HG02588 (cell line): ENCODE data around the gene TAMM41.
"Not testable (repeated sequence)": the region's sequence is repeated elsewhere in the genome, so short reads cannot be mapped to it uniquely, and the experiment has no call there.

Source experiments
- ATAC-seq: cut with Tn5 transposase; IDR thresholded peaks from one replicate; pipeline ENCODE4 v1.9.1; 2021; ENCODE audit warnings: mild to moderate bottlenecking, moderate library complexity; ENCODE audit not compliant: unreplicated experiment

The TAMM41 gene, protein sequence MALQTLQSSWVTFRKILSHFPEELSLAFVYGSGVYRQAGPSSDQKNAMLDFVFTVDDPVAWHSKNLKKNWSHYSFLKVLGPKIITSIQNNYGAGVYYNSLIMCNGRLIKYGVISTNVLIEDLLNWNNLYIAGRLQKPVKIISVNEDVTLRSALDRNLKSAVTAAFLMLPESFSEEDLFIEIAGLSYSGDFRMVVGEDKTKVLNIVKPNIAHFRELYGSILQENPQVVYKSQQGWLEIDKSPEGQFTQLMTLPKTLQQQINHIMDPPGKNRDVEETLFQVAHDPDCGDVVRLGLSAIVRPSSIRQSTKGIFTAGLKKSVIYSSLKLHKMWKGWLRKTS

DNA sequence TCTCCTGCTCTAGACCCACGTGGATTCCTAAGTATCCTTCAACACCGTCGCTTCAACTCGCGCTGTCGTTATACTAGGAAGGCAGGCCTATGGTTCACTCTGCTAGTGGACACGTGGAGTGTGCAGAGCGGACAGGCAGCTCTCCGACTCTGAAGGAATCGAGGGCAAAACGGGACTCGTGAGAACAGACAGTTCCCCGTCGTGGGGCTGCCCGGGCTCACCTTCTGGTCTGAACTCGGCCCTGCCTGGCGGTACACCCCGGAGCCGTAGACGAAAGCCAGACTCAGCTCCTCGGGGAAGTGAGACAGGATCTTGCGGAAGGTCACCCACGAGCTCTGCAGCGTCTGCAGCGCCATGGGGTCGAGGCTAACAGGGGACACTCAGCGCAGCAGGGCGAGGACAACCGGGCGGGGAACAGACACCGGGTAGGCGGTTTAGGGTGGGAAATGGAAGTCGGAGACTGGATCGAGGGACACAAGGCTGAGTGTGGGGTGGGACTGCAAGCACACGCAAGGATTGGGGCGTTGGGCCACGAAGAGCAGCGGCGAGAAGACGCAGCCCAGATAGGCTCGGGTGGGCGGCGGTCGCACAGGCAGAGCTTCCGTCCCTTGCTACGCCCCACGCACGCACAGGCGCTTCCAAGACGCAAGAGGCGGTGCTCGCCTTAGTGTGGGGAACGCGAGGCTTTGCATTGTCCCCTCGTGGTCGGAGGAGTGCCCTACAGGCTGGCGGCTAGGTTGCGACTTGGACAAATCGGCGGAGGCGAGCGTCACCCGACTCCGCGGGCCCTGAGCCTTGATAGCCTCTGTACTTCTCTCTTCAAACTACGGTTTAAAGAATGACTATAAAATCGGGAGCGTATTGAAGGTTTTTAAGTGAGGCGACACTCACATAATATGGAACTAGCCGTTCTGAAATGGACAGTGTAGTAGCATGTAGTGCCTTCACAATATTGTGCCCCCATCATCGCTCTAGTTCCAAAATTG, at the start of gene TAMM41:
Gene TAMM41 (minus strand): TSS at position 605 of the 986 bp plus-strand sequence. CDS start 249 bp downstream, at position 356.
- ATAC-seq, result peak; percentile 100

- ATAC-seq, result no peak
These were observed 32.2 kb upstream of the TAMM41 start for GRCh38 chr3:11878837-11879236.

GRCh38 chr3:11874707-11875106, 28.0 kb upstream of the TAMM41 start:
- ATAC-seq, result not testable (repeated sequence)

GRCh38 chr3:11863739-11864138, 17.1 kb upstream of the TAMM41 start:
- ATAC-seq, result not testable (repeated sequence)

DNA sequence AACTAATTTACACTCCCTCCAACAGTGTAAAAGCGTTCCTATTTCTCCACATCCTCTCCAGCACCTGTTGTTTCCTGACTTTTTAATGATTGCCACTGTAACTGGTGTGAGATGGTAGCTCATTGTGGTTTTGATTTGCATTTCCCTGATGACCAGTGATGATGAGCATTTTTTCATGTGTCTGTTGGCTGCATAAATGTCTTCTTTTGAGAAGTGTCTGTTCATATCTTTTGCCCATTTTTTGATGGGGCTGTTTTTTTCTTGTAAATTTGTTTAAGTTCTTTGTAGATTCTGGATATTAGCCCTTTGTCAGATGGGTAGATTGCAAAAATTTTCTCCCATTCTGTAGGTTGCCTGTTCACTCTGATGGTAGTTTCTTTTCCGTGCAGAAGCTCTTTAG, 15.9 kb upstream of the TAMM41 start:
- not testable (repeated sequence) for ATAC-seq

GRCh38 chr3:11862145-11862544, 15.5 kb upstream of the TAMM41 start:
- not testable (repeated sequence) for ATAC-seq

GRCh38 chr3:11860213-11860612, 13.5 kb upstream of the TAMM41 start:
- not testable (repeated sequence) for ATAC-seq

DNA sequence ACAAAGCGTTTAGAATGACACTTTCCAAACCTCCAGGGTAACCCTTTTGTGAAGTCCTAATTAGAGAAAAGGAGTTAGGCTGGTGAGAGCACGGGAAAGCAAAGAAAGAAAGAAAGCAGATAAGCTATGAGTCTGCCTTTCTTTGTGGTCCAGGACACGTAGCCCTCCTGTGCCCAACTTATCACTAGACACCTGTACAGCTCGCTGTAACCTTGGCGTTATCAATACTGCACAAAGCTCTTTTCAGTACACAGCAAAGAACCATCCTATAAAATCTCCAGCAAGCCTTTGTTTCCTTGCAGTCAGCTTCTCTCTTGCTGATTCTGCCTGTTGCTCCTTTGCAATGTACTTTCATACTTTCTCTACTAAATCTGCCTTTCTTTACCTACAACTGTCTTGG, 6.8 kb upstream of the TAMM41 start:
- no peak for ATAC-seq

DNA sequence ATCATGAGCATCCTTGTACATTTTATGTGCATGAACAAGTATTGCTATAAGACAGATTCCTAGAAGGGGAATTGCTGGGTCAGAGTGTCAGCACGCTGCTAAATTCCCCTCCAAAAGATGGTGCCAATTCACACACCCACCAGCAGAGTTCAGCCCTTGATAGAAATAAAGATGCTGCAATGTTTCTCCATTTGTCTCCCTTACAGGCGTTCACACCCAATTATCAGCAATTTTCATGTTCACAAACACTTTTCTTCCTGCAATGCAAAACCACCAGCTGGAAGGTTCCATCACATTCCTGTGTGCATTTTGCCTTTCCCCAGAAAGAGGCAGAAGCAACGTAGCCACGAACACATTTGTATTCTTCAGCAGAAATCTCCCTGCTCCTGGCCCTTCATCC, 3.3 kb upstream of the TAMM41 start:
- ATAC-seq, result no peak

DNA sequence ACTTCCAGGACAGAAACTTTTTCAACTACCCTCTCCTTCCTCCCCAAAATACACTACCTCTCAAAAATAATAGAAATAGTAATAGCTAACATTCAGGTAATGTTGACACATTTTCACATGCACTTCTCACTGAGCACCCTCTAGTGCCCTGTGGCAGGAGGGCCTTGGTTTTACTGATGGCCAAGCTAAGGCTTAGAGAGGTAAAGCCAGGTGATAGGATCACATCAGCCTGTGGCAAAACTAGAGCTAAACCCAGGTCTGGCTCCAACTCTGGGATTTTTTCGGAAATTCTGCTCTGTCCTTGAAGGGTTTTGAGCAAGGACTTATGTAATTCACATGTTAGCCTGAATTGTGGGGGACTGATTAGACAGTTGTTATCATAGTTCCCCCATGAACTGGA, 922 bp upstream of the TAMM41 start:
- no peak for ATAC-seq

DNA sequence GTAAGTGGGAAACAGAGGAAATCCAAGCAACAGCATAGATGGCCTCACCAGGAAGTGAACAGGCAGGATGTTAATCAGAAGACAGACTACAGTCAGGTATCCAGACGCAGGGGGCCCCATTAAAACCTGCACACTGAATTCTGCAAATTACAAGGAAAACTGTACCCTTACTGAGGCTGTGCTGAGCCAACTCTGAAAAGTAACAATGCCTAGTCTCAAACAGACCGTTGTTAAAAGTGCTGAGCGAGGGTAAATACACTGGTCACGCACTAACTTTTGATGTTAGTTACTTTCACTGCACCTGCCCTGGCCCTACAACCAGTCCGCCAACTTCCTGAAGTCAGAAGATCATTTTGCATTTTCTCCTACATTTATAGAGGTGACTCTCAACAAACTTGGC, 1.0 kb downstream of the TAMM41 start:
- no peak for ATAC-seq

DNA sequence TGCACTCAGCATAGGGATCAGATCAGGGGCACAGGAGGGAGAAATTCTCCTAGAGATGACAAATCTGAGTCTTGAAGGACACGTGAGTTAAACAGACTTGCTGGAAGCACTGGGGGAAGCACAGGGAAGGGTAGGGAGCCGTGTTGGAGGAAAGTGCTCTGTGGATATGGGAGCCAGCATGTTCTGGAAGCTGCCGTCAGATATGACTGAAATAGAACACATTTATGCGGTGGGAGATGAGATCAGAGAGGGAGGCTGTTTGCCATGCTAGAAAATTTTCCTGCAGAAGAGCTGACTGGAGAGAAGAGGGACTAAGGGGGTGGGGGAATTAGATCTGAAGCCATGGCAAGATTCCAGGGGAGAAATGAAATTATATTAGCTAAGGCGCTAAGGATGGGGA, 1.8 kb downstream of the TAMM41 start:
- no peak for ATAC-seq

DNA sequence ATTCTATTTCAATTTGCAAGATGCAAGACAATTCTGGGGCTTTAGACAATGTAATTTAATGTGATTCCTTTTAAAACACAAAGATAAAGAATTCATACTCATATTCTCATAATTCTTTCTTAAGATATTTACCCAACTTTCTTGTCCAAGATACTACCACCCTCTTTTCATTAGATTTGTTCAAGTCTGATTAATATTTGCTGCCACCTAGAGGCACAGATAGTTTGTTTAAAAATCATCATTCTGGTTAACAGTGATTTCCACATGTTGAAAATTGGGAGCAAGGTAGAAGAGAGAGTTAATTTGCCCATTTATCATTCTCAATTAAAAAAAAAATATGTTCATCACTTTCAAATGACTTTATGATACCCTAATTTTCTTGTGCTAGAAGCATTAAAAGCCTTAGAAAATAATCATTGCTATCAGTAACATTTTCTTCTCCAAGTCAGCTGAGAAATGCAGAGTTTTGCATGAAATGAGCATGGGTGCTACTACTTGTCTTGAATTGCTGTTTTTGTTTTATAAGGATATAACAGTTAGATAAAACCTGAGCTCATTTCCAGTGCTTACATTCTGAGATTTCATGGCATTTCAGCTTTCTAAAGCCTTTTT, 11.6 kb downstream of the TAMM41 start:
- ATAC-seq, result no peak

- ATAC-seq, result no peak
These were observed 13.4 kb downstream of the TAMM41 start for GRCh38 chr3:11832981-11833905.

DNA sequence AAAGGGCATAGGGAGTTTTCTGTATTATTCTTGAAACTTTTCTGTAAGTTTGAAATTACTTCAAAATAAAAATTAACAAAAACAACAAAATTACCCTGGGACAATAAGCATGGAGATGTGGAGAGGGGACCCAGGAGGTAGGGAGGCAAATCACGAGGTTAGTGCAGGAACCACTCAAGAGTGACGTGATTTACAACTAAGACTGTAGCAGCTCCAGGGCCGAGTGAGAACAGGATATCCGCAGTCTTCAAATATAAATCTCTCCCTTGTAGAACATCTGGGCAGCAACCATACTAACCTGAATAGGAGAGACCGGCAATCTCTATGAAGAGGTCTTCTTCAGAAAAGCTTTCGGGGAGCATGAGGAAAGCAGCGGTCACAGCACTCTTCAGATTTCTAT, 17.3 kb downstream of the TAMM41 start:
- no peak for ATAC-seq

DNA sequence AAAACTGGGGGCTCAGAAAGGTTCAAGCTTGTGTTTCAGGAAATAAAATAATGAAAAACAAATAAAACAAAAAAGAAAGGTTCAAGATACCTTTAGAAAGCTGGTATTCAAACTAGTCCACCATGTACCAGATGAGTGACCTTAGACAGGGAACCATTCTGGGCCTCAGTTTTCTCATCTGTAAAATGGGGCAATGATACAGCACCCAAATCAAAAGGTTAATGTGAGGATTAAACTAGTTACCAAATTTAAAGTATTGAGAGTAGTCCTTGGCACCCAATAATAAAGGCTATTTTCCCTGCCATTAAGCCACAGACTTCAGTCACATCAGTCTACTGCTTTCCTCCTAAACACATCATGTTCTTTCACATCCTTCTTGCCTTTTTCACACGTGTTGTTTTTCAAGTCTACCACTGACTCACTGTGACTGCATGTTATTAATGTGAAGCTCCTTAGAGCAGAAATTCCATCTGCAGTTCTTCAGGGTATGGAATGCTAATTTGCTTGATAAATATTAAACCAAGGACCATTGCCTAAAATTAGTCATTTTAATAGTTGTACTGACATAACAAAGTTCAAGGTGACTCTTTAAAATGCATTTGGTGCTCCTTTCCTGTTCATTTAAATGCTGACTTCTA, 19.9 kb downstream of the TAMM41 start:
- no peak for ATAC-seq

- ATAC-seq, result no peak
These were observed 21.4 kb downstream of the TAMM41 start for GRCh38 chr3:11825301-11825700.

DNA sequence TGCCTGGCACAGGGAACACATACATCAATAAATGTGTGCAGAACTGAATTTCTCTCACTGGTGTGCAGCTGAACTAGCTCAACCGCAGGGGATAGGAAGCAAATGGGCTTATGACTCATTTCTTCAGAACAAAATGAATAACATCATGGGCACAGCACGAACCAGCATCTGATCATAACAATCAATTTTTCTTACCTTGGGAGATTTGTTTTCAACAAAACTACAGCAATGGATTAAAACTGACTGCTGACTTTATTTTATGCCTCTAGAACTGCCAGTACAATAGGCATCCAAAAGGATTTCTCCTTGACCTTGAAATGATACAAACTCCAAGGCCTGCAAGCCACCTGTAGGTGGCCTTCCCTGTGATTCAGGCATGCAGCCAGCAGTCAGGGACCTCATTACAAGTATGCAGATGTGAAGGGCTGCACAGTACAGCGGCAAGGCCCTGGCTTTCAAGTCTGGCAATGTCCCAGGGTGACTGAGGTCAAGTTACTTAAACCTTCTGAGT, 26.1 kb downstream of the TAMM41 start:
- peak; percentile 80 for ATAC-seq

DNA sequence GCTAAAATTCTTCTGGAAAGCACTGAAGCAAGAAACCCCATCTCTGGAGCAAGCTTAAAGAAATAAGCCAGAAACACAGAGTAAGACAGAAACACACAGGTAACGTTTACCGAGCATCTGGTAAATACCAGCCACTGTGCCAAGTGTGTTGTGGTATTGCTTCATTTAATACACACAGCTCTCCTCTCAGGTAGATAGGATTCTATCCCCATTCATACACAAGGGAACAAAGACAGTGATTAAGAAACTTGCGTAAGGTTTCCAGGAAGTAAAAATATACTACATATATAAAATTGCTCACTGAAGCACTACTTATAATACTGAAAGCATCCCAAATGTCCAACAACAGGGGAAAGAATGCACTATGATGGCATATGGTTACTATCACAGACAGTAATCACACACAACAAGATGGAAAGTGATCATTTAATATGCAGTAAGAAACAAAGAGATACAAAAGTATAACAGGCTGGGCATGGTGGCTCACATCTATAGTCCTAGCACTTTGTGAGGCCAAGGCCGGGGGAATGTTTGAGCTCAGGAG, 27.5 kb downstream of the TAMM41 start:
- no peak for ATAC-seq
